Stimulated activated CD4-positive, alpha-beta T cell treated with anti-CD3 and anti-CD28 coated beads, Interleukin-12 subunit alpha, Interleukin-12 subunit beta, amount 100 ng/mL, for 24 hours (primary cell): Measurements from ENCODE around the gene CCR8.

ENCODE experiments used
- DNase-seq, 2 experiments: peaks; one replicate each; pipeline ENCODE4 v3.0.0-alpha.2; 2020; ENCODE audit warnings: low read depth in 2 of 2

The CCR8 gene, protein sequence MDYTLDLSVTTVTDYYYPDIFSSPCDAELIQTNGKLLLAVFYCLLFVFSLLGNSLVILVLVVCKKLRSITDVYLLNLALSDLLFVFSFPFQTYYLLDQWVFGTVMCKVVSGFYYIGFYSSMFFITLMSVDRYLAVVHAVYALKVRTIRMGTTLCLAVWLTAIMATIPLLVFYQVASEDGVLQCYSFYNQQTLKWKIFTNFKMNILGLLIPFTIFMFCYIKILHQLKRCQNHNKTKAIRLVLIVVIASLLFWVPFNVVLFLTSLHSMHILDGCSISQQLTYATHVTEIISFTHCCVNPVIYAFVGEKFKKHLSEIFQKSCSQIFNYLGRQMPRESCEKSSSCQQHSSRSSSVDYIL

DNA sequence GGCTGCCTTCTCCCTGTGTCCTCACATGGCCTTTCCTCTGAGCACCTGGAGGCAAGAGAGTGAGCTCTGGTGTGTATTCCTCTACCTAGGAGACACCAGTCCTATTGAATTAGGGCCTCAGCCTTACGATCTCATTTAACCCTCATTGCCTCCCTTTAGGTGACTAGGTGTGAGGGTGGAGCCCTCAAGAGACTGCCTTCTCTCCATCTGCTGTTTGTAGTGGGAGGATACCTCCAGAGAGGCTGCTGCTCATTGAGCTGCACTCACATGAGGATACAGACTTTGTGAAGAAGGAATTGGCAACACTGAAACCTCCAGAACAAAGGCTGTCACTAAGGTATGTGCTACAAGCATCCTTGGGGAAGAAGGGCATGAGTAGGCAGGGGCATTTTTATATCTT, at the start of gene CCR8:
TSS of gene CCR8 (plus strand) at position 217 of the 400 bp plus-strand sequence. CDS start 2,623 bp downstream, outside the sequence.
- no peak for DNase-seq

DNA sequence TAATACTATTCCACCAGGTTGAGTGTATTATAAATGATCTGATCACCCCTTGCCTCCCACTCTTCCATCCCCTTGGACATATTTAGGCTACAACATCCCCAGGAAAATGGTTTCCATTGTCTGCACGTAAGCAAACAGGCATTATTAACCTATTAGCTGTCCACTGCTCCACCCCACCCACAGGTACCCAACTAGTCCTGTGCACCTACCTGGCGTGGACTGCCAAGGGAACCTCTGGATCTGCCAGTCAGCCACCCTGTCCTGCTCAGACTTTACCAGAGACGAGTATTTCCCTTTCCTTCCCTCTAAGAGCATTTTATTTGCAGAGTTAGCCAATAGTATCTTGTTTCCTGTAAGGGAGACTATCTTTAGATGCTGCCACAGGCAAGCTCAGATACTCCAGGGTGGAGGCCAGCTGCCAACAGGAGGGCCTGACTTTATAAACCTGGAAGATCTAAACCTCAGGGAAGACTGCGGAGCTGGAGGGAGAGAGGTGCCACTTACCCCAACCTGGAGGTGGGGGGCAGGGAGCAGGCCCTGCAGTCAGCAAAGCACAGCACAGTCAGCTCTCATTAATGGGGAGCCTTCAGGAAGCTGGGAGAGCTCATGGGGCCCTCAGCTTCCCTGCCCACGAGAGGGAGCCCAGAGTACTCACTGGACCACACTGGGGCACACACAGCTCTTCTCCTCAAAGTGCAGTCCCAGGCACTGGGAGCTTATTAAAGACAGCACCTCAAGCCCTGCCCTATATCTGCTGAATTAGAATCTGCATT, 49.6 kb upstream of the CCR8 start, which contains the start of gene CX3CR1:
TSS of gene CX3CR1 (minus strand) at position 292 of the 773 bp plus-strand sequence. CDS start 13,527 bp downstream, outside the sequence.
- no peak for DNase-seq

DNA sequence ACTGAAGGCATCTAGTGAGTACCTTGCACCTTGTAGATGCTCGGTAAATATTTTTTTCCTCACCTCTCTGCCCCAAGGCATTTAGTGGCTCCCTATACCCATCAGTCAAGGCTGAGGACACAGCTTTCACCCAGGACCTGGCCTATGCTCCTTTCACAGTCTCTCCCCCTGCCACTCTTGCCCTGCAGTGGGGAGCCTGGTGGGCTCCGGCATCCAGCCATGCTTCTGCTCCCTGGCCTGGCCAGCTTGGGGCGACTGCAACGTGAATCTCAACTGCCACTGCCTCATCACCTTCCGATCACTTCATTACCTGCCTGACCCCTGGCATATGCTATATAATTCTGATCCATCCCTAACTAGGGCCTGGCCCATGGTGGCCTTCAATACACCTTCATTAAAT, 48.9 kb upstream of the CCR8 start:
- no peak for DNase-seq

DNA sequence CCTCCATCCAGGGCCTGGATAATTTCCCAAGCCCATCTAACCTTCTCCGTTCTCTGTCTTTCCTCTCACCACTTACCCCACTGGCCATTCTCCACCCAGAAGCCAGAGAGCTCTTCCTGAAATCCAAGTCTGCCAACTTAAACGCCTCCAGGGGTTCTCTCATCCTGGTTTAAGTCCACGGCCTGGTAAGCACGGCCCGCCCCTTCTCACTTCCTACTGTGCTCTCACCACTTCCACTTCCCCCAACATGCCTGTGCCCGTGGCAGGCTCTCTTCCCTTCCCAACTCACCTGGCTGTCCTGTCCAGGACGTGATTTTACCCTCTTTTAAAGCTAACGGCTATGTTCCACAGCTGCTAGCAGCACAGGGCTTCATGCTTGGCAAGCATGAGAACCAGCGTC, 48.0 kb upstream of the CCR8 start:
- DNase-seq = no peak

DNA sequence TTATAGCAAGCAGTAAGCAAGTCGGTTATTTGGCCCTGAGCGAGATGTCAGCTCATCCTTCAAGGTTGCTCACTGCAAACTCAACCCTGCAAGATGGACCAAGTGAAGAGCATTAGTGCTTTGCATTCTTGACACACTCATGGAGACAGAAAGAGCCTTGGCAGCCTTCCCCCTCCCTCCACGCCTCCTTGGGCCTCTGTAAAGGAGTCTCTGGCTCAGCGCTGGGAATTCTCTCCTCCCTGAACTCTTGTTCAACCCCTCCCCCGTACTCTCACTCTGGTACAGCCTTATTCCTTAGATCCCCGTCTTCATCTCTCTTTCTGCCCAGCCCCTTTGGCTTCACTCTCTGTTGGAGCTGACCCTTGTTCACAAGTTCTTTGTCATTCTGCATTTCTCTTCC, 47.5 kb upstream of the CCR8 start:
- no peak for DNase-seq

DNA sequence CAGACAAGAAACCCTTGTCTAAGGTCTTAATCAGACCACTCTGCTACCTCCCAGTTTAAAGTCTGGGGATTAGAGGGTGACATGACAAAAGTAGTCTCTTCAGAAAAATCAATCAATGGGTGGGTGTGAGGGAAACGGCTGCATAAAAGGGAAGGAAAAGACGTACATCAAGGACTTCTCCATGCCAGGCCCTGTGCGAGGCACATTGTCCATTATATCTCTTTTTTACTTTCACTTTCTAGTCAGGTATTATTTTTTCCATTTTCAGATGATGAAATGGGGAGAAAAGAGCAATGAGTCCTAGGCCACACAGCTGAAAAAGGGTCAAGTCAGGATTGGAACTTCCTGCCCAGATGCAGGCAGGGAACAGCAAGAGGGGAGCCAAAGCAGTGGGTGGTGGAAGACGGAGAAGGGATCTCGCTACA, 45.0 kb upstream of the CCR8 start:
- DNase-seq = no peak

DNA sequence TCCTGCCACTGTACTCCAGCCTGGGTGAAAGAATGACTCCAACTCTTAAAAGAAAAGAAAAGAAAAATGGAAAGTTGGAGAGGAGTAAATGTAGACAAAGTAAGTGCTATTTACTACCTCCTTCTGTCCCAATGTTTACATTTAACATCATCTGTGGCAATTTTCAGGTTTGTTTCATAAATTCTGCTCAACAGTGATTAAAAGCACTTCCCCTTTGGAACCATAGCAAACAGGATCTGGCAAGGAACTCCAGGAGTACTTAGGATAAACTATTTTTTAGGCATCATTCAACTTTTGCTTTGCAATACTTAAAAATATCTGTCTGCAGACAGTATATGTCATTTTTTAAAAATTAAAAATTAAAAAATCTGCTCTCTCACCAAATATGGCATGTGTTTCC, 44.2 kb upstream of the CCR8 start:
- DNase-seq = no peak

DNA sequence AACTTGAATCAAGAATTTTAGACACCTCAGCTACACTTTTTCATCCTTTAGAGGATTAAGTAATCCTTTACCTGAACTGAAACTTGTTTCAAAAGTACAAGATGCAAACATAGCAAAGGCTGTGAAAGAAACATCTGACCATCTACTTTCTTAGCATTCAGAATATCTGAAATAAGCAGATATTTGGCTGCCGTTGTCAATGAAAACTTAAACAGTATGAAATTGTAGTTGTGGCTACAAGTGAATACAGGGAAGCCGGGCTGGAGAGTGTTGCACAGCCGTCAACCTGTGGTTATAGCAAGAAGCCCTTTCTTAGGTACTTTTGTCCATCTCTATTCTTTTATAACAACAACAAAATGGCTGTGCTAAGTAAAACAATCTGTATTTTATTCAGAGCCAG, 42.7 kb upstream of the CCR8 start:
- no peak for DNase-seq

DNA sequence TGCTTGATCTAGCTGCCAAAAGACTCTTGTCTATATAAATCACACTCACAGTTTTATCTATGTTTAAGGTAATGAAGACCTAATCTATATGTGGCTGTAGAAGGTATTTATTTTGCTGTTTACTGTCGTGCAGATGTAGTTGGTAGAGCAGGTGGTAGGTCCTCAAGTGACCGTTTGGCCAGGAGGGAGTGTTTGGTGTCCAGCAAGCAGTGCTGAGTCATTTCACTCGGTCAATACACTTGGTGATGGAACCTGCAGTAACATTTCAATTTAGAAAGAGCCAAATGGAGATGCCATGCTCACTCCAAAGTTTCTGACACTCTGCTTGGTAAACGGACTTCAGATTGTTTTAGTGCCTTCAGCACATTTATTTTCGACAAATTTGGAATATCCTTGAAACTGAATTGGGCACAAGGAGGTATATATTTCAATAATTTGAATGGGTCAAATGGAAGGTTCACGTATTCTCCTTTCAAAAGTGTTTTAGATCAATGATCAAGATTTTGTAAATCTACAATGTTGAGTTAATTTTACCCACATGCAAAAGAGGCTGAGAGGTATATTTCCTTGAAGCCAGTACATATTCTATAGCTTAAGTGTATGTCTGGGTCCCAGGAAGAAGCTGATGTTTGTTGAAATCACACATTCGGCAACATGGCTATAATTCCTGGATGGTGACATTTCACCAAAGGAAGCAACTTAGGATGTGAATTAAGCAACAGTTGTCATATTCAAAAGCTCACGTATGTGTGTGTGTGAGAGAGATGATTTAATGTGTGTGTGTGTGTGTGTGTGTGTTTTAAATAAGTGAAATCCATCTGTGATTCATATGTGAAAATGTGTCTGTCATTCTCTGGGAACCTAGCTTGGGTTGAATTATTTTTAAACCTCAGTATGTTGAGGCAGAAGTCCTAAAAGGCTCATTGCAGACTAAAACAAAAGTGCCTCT, 42.0 kb upstream of the CCR8 start:
- DNase-seq = no peak

DNA sequence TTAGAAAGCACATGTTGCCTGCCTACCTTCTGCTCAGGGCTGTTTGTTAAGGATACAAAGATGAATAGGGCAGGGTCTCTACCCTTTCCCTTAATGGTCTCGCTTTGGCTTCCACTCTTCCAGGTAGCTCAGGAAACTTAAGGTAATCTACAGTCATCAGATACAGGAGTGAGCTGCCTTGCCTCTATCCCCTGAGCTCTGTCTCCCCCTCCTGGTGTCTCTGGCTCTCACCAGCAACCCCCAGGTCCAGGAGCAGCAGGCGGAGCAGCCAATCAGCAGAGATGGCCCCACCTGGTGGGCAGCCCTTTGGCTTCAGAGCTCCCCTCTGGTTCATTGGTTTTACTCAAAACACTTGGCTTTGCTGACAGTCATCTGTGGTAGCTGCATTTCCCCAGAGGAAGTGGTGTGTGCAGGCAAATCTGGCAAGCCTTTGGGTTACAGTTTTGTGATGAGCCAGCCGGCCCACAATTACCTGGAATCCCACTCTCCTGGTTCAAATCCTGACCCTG, 41.2 kb upstream of the CCR8 start:
- DNase-seq = peak; percentile 51 to 74

DNA sequence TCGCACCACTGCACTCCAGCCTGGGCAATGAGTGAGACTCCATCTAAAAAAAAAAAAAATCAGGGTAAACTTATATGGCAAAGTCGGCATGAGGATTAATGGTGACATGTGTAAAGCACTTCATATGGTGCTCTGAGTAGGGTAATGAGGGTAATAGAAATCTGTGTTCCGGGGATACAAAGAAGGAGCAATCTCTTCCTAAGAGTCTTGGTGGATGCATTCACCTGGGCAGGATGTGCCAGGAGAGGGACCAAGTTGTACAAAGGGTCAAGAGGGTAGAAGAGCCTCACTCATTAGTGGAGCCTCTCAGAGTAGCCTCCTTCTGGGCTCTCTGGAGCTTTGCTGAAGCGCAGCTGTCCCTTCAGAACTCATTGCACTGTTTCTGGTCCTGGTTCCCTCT, 40.4 kb upstream of the CCR8 start:
- no peak for DNase-seq

DNA sequence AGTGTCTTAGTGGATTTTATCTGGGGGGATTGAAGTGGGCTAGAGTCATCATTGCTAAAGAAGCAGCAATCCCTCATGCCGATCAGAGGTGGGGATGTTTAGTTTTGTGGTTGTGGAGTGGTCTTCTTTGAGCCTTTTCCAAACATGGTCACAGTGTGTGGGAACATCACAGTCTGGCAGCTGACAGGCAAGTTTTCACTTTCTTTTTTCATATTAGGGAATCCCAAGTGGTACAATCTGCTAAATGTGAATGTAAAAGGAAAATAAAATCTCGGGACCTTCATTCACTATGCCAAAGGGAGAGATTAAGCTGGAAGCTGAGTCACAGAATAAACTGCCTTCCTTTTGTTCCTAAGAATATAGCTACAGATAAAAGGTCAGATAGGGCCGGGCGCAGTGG, 39.3 kb upstream of the CCR8 start:
- no peak for DNase-seq

DNA sequence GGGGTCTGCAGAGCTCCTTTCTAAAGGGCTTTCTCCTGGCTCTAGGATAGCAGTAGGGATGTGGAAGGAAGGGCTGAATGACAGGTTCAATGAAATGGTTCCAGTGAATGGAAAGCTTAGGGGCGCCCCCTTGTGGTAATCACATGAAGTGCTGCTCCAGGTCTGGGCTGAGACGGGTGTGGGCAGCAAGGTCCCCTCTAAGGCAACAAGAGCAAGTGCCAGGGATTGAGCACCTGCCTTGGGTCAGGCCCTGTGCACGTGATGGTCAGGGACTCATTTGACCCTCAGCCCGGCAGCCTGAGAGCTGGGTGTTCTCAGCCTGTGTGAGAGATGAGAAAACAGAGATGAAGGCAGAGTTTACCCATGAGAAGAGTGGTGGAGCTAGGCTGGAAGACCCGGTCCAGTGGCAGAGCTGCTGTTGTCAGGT, 37.6 kb upstream of the CCR8 start:
- peak; percentile 52 to 76 for DNase-seq

DNA sequence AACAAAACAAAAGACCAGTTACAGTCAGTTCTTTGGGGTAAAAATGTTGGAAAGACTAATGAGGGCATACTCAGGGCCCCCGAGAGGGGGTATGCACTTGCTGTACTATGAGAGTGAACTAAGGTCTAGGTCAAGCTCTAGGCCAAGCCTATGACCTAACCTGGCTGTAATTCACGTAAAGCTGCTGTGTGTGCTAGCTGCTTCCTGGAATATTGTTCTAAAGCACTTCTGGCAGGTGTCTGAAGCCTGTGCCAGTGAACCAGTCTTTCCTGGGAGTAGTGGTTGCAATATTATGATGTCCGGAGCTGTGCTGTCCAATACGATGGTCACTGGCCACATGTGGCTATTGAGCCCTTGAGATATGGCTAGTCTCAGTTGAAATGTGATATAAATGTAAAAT, 36.5 kb upstream of the CCR8 start:
- DNase-seq = no peak

DNA sequence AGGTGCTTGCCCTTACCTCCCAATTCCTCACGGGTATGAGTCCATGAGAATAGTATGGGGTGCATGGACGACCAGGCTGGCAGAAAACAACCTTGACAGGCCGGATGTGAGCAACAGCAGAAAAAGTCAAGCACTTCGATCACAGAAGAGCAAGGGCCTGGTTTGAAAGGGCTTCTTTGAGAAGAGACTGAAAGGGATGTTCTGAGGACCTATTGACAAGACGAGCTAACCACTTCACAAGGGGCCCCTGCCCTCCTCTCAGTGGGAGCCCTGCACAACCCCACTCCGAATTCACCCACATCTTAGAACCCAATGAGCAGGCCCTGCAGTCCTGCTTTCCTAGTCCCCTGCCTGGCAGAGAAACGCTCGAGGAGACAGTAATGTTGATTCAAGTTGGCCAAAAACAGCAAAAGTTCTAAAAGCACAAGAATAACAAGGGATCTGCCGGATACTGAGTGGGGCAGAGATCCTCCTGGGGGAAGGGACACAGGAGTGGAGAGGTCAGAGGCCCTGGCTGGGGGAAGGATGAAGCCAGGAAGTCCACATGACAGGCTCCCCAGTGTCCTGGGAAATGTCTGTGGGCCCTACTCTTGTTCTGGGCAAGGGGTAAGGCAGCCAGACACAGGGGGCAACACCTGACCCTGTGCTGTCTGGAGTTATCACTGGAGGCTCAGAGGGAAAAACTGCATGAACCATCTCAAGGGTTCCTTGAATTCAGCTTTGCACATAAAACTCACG, 34.9 kb upstream of the CCR8 start:
- no peak for DNase-seq

DNA sequence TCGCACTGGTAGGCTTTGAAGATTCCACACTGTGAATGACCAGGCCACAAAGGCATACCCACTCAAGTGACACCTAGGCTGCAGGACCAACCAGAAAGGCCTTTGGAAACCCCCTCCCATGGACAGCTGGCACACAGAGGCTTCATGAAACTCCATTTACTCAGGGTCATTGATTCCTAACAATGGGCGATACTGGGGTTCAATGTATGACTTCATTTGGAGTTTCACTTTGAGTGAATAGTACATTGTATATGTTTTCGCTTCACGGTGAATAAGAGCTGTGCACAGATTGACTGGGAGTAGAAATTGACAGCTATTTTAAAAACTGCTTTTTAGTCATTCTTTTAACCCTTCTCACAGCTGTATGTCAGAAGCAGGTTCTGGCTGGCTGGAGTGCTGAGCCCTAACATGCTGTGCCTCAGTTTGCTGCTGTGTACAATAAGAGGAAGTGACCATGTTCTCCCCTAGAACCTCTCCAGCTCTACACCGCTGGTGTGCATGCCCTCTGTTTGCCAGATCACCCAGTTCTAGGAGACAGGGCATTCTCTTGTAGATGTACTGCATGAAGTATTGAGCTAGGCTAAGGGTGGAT, 34.2 kb upstream of the CCR8 start:
- no peak for DNase-seq

DNA sequence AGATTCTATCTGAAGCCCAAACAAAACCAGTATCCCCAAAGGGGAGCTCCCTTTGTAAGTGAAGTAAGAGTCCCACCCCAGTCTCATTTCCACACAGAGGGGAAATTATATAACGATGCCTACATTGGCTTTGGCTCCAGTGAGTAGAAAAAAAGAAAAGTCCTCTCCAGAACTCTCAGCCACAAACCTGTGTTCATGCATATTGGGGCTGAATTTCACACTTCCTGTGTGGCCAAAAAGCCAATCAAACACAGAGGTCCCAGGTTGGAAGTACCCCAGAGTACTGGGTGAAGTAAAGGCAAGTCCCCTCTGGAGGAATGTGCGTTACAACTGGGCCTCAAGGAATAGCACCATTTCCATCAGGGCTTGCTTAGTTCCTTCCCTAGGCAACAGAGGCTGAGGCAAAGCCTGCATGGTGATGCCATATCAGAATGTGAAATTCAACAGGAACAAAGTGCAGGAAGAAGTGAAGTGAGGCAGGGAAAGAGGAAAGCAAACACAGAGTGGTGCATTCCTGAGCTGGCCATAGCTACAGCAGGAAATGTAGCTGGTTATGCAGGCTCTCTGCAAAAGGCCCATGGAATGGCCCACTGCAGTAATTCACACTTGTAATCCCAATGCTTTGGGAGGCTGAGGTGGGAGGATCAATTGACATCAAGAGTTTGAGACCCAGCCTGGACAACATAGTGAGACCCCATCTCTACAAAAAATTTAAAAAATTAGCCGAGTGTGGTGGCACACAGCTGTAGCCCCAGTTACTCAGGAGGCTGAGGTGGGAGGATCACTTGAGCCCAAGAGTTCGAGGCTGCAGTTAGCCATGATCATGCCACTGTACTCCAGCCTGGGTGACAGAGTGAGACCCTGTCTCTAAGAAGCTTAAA, 33.1 kb upstream of the CCR8 start:
- no peak for DNase-seq

DNA sequence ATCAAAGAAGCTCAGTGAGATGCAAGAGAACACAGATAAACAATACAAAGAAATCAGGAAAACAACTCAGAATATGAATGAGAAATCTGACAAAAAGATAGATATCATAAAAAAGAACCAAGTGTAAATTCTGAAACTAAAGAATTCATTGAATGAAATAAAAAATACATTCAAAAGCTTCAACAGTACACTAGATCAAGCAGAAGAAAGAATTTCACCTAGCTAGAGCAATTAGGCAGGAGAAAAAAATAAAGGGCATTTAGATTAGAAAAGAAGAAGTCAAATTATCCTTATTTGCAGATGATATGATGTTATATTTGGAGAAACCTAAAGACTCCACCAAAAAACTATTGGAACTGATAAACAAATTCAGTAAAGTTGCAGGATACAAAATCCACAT, 30.2 kb upstream of the CCR8 start:
- DNase-seq = no peak

DNA sequence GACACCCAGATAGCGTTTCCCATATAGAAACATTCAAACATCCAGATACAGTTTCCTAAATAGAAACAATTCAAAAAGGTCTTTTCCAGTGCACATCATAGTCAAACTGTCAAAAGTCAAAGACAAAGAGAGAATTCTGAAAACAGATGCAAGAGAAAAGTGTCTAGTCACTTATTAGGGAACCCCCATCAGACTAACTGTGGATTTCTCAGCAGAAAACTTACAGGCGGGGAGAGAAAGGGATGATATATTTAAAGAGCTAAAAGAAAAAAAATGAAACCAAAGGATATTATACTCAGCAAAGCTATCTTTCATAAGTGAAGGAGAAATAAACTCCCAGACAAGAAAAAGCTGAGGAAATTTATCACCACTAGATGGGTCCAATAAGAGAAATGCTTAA, 27.3 kb upstream of the CCR8 start:
- no peak for DNase-seq

DNA sequence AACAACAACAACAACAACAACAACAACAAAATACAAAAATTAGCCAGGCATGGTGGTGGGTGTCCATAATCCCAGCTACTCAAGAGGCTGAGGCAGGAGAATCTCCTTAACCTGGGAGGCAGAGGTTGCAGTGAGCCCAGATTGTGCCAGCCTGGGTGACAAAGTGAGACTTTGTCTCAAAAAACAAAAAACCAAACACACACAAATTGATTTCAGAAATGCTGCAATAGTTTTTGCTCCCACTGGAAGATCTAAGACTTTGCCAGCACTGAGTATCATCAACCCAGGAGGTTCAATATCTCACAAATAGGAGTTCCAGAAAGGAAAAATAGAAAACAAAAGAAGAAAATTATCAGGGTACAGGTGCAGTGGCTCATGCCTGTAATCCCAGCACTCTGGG, 16.2 kb upstream of the CCR8 start:
- no peak for DNase-seq
